ENCODE measurements around the gene ITGA1.

The ITGA1 gene

GRCh38 chr5:52827815-52828214 lies 40.1 kb downstream of the ITGA1 start:
- TF ChIP-seq CTCF (IDR thresholded peaks at IDR 0.05; ENCODE audit: low read depth, low read length): no peak

GRCh38 chr5:52829664-52830063 lies 41.9 kb downstream of the ITGA1 start:
- TF ChIP-seq CTCF (IDR thresholded peaks at IDR 0.05; ENCODE audit: low read depth, low read length): no peak
- no peak for DNase-seq (ENCODE audit: extremely low read depth, low read depth)

More at GRCh38 chr5:52827815-52828214, 40.1 kb downstream of the ITGA1 start:
- DNase-seq (ENCODE audit: extremely low read depth, low read depth): no peak

GRCh38 chr5:52830650-52831049 lies 42.9 kb downstream of the ITGA1 start:
- no peak for TF ChIP-seq CTCF (IDR thresholded peaks at IDR 0.05; ENCODE audit: low read depth, low read length)
- no peak for DNase-seq (ENCODE audit: extremely low read depth, low read depth)

GRCh38 chr5:52831786-52832511 lies 44.2 kb downstream of the ITGA1 start:
- TF ChIP-seq CTCF (IDR thresholded peaks at IDR 0.05; ENCODE audit: low read depth, low read length): no peak
- DNase-seq (ENCODE audit: extremely low read depth, low read depth): no peak

- no peak for TF ChIP-seq CTCF (IDR thresholded peaks at IDR 0.05; ENCODE audit: low read depth, low read length)
- no peak for DNase-seq (ENCODE audit: extremely low read depth, low read depth)
Measured at GRCh38 chr5:52834320-52834719, 46.6 kb downstream of the ITGA1 start.

GRCh38 chr5:52837068-52837467 lies 49.4 kb downstream of the ITGA1 start:
- no peak for DNase-seq (ENCODE audit: extremely low read depth, low read depth)
- no peak for TF ChIP-seq CTCF (IDR thresholded peaks at IDR 0.05; ENCODE audit: low read depth, low read length)

GRCh38 chr5:52837591-52838001 lies 49.9 kb downstream of the ITGA1 start:
- DNase-seq (ENCODE audit: extremely low read depth, low read depth): no peak
- no peak for TF ChIP-seq CTCF (IDR thresholded peaks at IDR 0.05; ENCODE audit: low read depth, low read length)

Data from AG09319 (cell line).